Epithelial cell of proximal tubule (primary cell): ENCODE data around the gene SLC28A3. TPM values are rescaled to one million over a fixed set of nuclear protein-coding genes. Genes with fewer than 3 reads are reported as not detected.
A peak's percentile ranks its signal among the peaks of the same experiment; 100 is the strongest.
"Not testable (repeated sequence)": the region's sequence is repeated elsewhere in the genome, so short reads cannot be mapped to it uniquely, and the experiment has no call there.

ENCODE experiments used
- DNase-seq: peaks from one replicate; pipeline ENCODE4 v3.0.0-alpha.2; 2011; ENCODE audit warnings: low read depth
- H3K4me3 ChIP-seq: 2 replicates; pipeline ENCODE4 v1.5.1; 2011; ENCODE audit warnings: low read depth, mild to moderate bottlenecking, low read length
- total RNA-seq: library from RNA; depleted of rRNA; stranded (reverse); fragments of >200 nt; gene quantifications from 2 replicates; pipeline ENCODE4 v1.2.3, GENCODE V29; 2015
- TF ChIP-seq, protein P1 (sequence below): conservative IDR thresholded peaks from 2 replicates; pipeline ENCODE4 v1.5.1; 2012; ENCODE audit warnings: low read depth, mild to moderate bottlenecking, low read length

Gene SLC28A3, protein sequence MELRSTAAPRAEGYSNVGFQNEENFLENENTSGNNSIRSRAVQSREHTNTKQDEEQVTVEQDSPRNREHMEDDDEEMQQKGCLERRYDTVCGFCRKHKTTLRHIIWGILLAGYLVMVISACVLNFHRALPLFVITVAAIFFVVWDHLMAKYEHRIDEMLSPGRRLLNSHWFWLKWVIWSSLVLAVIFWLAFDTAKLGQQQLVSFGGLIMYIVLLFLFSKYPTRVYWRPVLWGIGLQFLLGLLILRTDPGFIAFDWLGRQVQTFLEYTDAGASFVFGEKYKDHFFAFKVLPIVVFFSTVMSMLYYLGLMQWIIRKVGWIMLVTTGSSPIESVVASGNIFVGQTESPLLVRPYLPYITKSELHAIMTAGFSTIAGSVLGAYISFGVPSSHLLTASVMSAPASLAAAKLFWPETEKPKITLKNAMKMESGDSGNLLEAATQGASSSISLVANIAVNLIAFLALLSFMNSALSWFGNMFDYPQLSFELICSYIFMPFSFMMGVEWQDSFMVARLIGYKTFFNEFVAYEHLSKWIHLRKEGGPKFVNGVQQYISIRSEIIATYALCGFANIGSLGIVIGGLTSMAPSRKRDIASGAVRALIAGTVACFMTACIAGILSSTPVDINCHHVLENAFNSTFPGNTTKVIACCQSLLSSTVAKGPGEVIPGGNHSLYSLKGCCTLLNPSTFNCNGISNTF
- total RNA-seq: 0.06 and 0.58 TPM in 2 replicates

DNA sequence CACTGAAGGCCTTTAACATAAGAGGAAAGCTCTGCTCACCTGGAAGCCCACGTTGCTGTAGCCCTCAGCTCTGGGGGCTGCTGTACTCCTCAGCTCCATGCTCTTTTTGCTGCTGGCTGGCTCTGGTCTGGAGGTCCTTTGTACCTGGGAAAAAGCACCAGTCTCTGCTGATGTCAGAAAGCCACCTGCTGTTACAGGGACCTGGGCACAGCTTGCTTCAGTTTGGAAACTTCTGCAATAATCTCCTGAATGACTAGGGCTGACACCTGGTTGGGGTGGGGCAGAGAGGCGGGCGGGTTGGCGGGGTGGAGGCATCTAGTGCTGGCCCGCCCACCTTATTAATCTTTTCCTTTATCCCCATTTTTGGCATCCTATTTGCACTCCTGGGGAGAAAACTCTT, at the start of gene SLC28A3:
SLC28A3 (minus strand) TSS at position 224 of the 400 bp plus-strand sequence; CDS start at position 99, 125 bp downstream.
- no peak within 1 kb of the TSS for H3K4me3 ChIP-seq
- TF ChIP-seq, protein P1, sequence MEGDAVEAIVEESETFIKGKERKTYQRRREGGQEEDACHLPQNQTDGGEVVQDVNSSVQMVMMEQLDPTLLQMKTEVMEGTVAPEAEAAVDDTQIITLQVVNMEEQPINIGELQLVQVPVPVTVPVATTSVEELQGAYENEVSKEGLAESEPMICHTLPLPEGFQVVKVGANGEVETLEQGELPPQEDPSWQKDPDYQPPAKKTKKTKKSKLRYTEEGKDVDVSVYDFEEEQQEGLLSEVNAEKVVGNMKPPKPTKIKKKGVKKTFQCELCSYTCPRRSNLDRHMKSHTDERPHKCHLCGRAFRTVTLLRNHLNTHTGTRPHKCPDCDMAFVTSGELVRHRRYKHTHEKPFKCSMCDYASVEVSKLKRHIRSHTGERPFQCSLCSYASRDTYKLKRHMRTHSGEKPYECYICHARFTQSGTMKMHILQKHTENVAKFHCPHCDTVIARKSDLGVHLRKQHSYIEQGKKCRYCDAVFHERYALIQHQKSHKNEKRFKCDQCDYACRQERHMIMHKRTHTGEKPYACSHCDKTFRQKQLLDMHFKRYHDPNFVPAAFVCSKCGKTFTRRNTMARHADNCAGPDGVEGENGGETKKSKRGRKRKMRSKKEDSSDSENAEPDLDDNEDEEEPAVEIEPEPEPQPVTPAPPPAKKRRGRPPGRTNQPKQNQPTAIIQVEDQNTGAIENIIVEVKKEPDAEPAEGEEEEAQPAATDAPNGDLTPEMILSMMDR: no peak
- DNase-seq: no peak

DNA sequence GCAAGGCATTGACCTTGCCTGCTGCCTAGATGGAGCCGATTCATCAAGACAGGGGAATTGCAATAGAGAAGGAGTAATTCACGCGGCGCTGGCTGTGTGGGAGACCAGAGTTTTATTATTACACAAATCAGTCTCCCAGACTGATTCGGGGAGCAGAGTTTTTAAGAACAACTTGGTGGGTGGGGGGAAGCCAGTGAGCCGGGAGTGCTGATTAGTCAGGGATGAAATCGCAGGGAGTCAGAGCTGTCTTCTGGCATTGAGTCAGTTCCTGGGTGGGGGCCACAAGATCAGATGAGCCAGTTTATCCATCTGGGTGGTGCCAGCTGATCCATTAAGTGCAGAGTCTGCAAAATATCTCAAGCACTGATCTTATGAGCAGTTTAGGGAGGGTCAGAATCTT, 49.7 kb upstream of the SLC28A3 start:
- not testable (repeated sequence) for H3K4me3 ChIP-seq
- DNase-seq: peak; percentile 50

DNA sequence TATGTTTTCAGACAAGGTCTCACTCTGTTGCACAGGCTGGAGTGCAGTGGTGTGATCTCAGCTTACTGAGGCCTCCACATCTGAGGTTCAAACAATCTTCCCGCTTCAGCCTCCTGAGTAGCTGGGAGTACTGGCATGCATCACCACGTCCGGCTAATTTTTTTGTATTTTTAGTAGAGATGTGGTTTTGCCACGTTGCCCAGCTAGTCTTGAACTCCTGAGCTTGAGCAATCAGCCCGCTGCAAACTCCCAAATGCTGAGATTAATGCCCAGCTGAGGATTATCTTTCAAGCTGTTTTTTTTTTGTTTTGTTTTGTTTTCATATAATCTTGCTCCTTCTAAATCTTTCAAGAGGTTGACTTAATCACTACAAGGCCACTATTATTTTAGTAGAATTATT, 47.3 kb upstream of the SLC28A3 start:
- TF ChIP-seq, protein P1: no peak
- DNase-seq: no peak

DNA sequence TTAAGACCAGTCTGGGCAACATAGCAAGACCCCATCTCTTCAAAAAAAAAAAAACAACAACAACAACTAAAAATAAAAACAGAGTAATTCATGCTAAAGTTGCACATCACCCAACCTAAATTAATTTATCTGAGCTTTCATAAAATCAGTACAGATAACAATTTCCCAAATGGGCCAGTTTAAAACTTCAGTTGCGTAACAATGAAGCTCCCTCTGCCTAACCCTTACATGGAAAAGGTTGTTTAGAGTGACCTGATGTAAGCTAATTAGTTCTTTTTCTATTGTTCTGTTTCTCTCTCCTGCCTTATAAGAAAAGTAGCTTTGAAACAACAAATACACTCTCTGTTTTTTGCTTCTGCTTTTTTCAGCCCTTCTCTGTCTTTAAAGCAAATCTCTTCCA, 46.2 kb upstream of the SLC28A3 start:
- no peak for DNase-seq
- TF ChIP-seq, protein P1: no peak
- H3K4me3 ChIP-seq: no peak overlapping the region

More for the DNA sequence above, 47.3 kb upstream of the SLC28A3 start:
- H3K4me3 ChIP-seq: no peak overlapping the region

DNA sequence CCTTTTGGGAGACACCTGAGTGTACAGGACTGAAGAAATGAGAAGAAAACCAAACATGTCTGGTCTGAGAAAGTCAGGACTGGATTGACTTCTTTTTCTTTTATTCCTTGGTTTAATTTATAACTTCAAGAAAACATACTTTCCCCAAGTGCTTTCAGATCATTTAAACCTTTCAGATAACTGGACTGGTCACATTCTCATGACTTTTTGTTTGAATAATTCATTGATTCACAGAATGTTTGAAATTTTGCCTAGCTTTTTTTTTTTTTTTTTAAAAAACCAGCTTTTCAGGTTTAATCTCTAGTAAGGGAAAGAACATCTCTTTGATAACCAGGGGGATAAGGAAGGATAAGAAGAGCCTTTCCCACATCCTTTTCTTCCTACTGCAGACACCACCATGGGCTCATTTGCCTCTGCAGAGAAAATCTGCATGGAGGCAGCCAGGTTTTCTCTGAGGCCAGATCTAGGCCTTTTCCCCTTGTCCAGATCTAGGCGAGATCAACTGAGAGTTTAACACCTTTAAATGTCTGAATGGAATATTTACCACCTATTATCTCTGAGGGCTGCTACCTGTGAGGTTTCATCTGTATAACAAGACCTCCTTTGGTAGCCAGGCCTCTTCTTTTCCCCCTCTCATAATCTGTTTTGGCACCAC, 45.0 kb upstream of the SLC28A3 start:
- DNase-seq: no peak
- TF ChIP-seq, protein P1: no peak

DNA sequence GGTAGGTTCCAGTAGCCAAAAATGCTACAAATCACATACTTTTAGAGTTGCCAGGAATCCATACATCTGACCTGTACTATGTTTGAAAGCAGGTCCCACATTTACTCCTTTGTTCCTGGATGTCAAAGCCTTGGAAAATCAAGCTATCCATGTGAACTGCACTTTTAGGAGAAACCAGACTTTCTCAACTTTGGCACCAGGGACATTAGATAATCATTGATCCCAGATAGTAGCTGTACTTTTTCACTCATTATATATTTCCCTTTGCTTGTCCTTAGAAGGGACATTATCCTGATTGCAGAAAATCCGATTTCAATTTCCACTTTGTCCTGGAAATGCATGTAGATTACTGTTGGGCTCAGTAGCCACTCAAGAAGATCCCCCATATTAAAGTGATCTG, 44.1 kb upstream of the SLC28A3 start:
- no peak for DNase-seq
- TF ChIP-seq, protein P1: no peak
- H3K4me3 ChIP-seq: no peak overlapping the region

More for the DNA sequence above, 45.0 kb upstream of the SLC28A3 start:
- H3K4me3 ChIP-seq: no peak overlapping the region

DNA sequence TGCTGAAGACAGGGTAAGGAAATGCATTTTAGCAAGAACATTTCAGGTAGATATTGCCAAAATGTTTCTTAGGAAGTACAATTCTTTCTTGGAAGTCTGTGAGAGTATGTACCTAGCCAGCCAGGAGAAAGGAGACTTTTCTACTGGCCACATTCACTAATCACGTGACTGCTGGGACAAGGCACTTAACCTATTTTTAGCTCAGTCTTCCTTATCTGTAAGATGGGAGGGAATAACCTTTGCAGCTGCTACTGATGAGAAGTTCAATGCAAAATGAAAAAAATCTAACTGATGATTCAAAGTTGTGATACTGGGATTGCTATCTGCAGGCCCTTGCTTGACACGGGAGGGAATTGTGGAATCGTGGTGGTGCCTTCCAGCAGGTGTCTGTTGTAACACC, 42.6 kb upstream of the SLC28A3 start:
- no peak overlapping the region for H3K4me3 ChIP-seq
- DNase-seq: no peak
- TF ChIP-seq, protein P1: no peak
